K562 (cell line): ENCODE results near the gene EPN2. TPM values are rescaled to one million over a fixed set of nuclear protein-coding genes. Genes with fewer than 3 reads are reported as not detected.

Experiments used
- ATAC-seq: fragments of 200-7000 bp; cut with Tn5 transposase; 3 replicates; pipeline ENCODE4 v1.9.1; 2020; ENCODE audit warnings: moderate library complexity
- BruUV-seq: library from RNA; stranded (reverse); fragments of 400-500 nt; replicated peaks from 2 replicates; lab custom pipeline; 2021; lab: Mats Ljungman, UMichigan
- CTCF ChIA-PET: fragments of 300-600 bp; formaldehyde crosslinking; extraction: SDS; loops from one replicate; lab custom pipeline; 2021; ENCODE audit warnings: low intra/inter-chr PET ratio; lab: Yijun Ruan, JAX
- POLR2A ChIA-PET: fragments of 300-600, 350-650 bp; sonication (Branson Sonifier 250); formaldehyde crosslinking; extraction: SDS; loops from one replicate; lab custom pipeline; 2021; ENCODE audit warnings: antibody characterized with exemption, inconsistent platforms; lab: Yijun Ruan, JAX
- DNase-seq, 4 experiments: peaks; one replicate each; pipeline versions ENCODE4 v3.0.0 to v3.0.0-alpha.2; 2011 to 2018; ENCODE audit warnings: low spot score in 3 of 4, mixed read lengths in 3 of 4; ENCODE audit errors: extremely low read depth in 1 of 4
- FAIRE-seq: peaks from 2 replicates; lab custom pipeline; 2011; peaks lifted over from hg19 to GRCh38; lab: Jason Lieb, UNC
- H2AFZ ChIP-seq: 2 replicates; pipeline ENCODE4 v1.6.0; 2011; ENCODE audit warnings: low read depth, low read length, control low read depth, inconsistent platforms
- H3K27ac ChIP-seq: fragments of 200-600 bp; 3 replicates; pipeline ENCODE4 v1.8.0; 2011; ENCODE audit warnings: low read depth, mild to moderate bottlenecking, control low read depth, inconsistent platforms, low read length, moderate library complexity, mixed read lengths; ENCODE audit errors: extremely low read depth
- H3K27me3 ChIP-seq, 2 experiments: fragments of 300-600 bp in 1 of 2; 2 replicates in 1 of 2; 3 replicates in 1 of 2; pipeline versions ENCODE4 v1.6.0 to v1.8.0; 2011; ENCODE audit warnings: inconsistent platforms in 2 of 2, low read length in 2 of 2, mild to moderate bottlenecking in 1 of 2, mixed read lengths in 1 of 2, moderate library complexity in 1 of 2; ENCODE audit not compliant: control insufficient read depth in 2 of 2, insufficient read depth in 2 of 2
- H3K36me3 ChIP-seq: fragments of 300-600 bp; 3 replicates; pipeline ENCODE4 v1.8.0; 2011; ENCODE audit warnings: mild to moderate bottlenecking, low read length, inconsistent platforms; ENCODE audit not compliant: control insufficient read depth, insufficient read depth
- H3K4me1 ChIP-seq, 2 experiments: fragments of 200-600 bp in 1 of 2; replicated peaks in 1 of 2; 2 replicates in 1 of 2; 3 replicates in 1 of 2; pipeline versions ENCODE4 v1.5.1 to v1.8.0; 2011; ENCODE audit warnings: inconsistent platforms in 2 of 2, low read length in 2 of 2, mild to moderate bottlenecking in 1 of 2, mixed read lengths in 1 of 2, moderate library complexity in 1 of 2; ENCODE audit not compliant: control insufficient read depth in 2 of 2, insufficient read depth in 2 of 2
- H3K4me2 ChIP-seq: 2 replicates; pipeline ENCODE4 v1.6.1; 2011; ENCODE audit warnings: low read length, control low read depth, inconsistent platforms, mixed read lengths; ENCODE audit not compliant: insufficient read depth
- H3K4me3 ChIP-seq: fragments of 200-600 bp; sonication (generic), shearing (Covaris generic); 2 replicates; pipeline ENCODE4 v1.5.1; 2016; ENCODE audit warnings: control low read depth, inconsistent platforms
- H3K79me2 ChIP-seq: fragments of 200-600 bp; 3 replicates; pipeline ENCODE4 v1.8.0; 2011; ENCODE audit warnings: low read length, inconsistent platforms; ENCODE audit not compliant: control insufficient read depth, insufficient read depth
- H3K9ac ChIP-seq, 2 experiments: 2 replicates each; pipeline versions ENCODE4 v1.6.0 to v1.6.1; 2011; ENCODE audit warnings: low read depth in 2 of 2, low read length in 2 of 2, control low read depth in 1 of 2, inconsistent platforms in 1 of 2, mild to moderate bottlenecking in 1 of 2, mixed read lengths in 1 of 2; ENCODE audit not compliant: insufficient read depth in 1 of 2
- H3K9me1 ChIP-seq: one replicate; pipeline ENCODE4 v1.6.0; 2011; ENCODE audit warnings: inconsistent platforms, mild to moderate bottlenecking, low read length, moderate library complexity; ENCODE audit not compliant: control insufficient read depth, insufficient read depth
- H3K9me3 ChIP-seq: replicated peaks from 2 replicates; pipeline ENCODE4 v1.5.1; 2011; ENCODE audit warnings: low read depth, low read length, inconsistent platforms; ENCODE audit not compliant: control insufficient read depth, insufficient read depth
- H4K20me1 ChIP-seq: replicated peaks from 2 replicates; pipeline ENCODE4 v1.6.1; 2011; ENCODE audit warnings: low read length, inconsistent platforms, mixed read lengths; ENCODE audit not compliant: control insufficient read depth, insufficient read depth
- ARID3B ChIP-seq: fragments of 250-450 bp; sonication (Bioruptor Pico); IDR thresholded peaks from 2 replicates; pipeline ENCODE4 v1.4.0; 2020; ENCODE audit warnings: borderline replicate concordance
- ASH1L ChIP-seq: fragments of 450-650 bp; IDR thresholded peaks from 2 replicates; pipeline ENCODE4 v1.6.1; 2018; ENCODE audit warnings: borderline replicate concordance, mild to moderate bottlenecking, low read depth; ENCODE audit not compliant: partially characterized antibody
- ATF7 ChIP-seq: fragments of 450-650 bp; IDR thresholded peaks from 2 replicates; pipeline ENCODE4 v1.7.1; 2014; ENCODE audit warnings: mild to moderate bottlenecking, moderate library complexity
- FOSL1 ChIP-seq: fragments of 200-800 bp; sonication (Bioruptor generic); conservative IDR thresholded peaks from 2 replicates; pipeline ENCODE4 v1.6.1; 2016; ENCODE audit warnings: missing genetic modification characterization, missing compliant biosample characterization
- HEY1 ChIP-seq: fragments of 250-450 bp; sonication (Bioruptor Pico); IDR thresholded peaks from 2 replicates; pipeline ENCODE4 v1.5.0; 2020; ENCODE audit warnings: mild to moderate bottlenecking, moderate library complexity, borderline replicate concordance
- IFI16 ChIP-seq: fragments of 250-450 bp; sonication (Bioruptor Pico); IDR thresholded peaks from 2 replicates; pipeline ENCODE4 v2.1.2; 2022; ENCODE audit warnings: mild to moderate bottlenecking, inconsistent platforms
- KLF13 ChIP-seq: fragments of 450-650 bp; IDR thresholded peaks from 2 replicates; pipeline ENCODE4 v1.6.1; 2016; ENCODE audit warnings: missing genetic modification characterization, low read depth, mild to moderate bottlenecking, missing compliant biosample characterization, moderate library complexity, borderline replicate concordance
- RFX7 ChIP-seq: fragments of 250-450 bp; sonication (Bioruptor Pico); IDR thresholded peaks from 2 replicates; pipeline ENCODE4 v1.5.1; 2021; ENCODE audit warnings: mild to moderate bottlenecking
- SLC30A9 ChIP-seq: fragments of 250-450 bp; sonication (Bioruptor Pico); IDR thresholded peaks from 2 replicates; pipeline ENCODE4 v1.8.0; 2022; ENCODE audit warnings: mild to moderate bottlenecking, moderate library complexity
- SPI1 ChIP-seq: IDR thresholded peaks from 2 replicates; pipeline ENCODE4 v1.6.1; 2011; ENCODE audit warnings: low read depth, low read length, control low read depth, borderline replicate concordance
- ZBTB2 ChIP-seq: fragments of 450-650 bp; IDR thresholded peaks from 2 replicates; pipeline ENCODE4 v1.6.1; 2016; ENCODE audit warnings: antibody characterized with exemption
- ZBTB34 ChIP-seq: fragments of 250-450 bp; sonication (Bioruptor Pico); IDR thresholded peaks from 2 replicates; pipeline ENCODE4 v1.8.0; 2021; ENCODE audit warnings: mild to moderate bottlenecking, moderate library complexity
- WGBS: fragments of 100-300 bp; shearing (Covaris generic); methylation state at CpG from one replicate; pipeline ENCODE4 v1.1.6; 2016; ENCODE audit warnings: low coverage, mixed read lengths; ENCODE audit not compliant: insufficient coverage; ENCODE audit errors: missing lambda C conversion rate; 5-methylcytosine and 5-hydroxymethylcytosine counted together
- in situ Hi-C: fragments of 300-500 bp; cut with MboI; formaldehyde crosslinking; loops from 4 replicates; pipeline ENCODE4 v1.15.0; 2018; ENCODE audit warnings: inconsistent platforms, mixed read lengths
- intact Hi-C: fragments of 100-400 bp; cut with micrococcal nuclease; formaldehyde crosslinking; loops from 2 replicates; pipeline ENCODE4 v1.14.2; 2022
- polyA plus RNA-seq, 8 experiments: library from polyadenylated mRNA; depleted of rRNA in 4 of 8; stranded (reverse) in 5 of 8; unstranded in 3 of 8; fragments of >200 nt; fragmentation: Nextera tagmentation in 2 of 8; fragmentation: Illumina TruSeq in 1 of 8; extraction: Ambion mirVana in 2 of 8; extraction: Trizol in 1 of 8; gene quantifications; 2 replicates each; pipeline versions ENCODE4 v1.2.1 to v1.2.3, GENCODE V29; 2011 to 2014; ENCODE audit warnings: inconsistent platforms in 1 of 8, missing spikeins in 1 of 8
- total RNA-seq, 7 experiments: library from RNA; depleted of rRNA in 6 of 7; stranded (reverse); fragments of >200 nt in 6 of 7; fragmentation: Illumina TruSeq in 2 of 7; extraction: Trizol in 2 of 7; gene quantifications; 2 replicates each; pipeline versions ENCODE4 v1.2.1 to v1.2.3, GENCODE V29; 2011 to 2021; ENCODE audit warnings: low replicate concordance in 1 of 7

Gene EPN2
- total and polyA plus RNA-seq, 9 of the 15 experiments (the other 6 are each of a cell fraction or from before 2014, with no cell fraction given) = 1.0 to 12.9 (median 8.9) TPM

GRCh38 chr17:19292377-19292711 is 55.2 kb downstream of the EPN2 start (continued):
- TF ChIP-seq ZBTB34 (CRISPR knock-in tag) (no peak), RFX7 (no peak), FOSL1 (tag) (no peak), IFI16 (CRISPR knock-in tag) (no peak)
- TF ChIP-seq, all 486 proteins: peak for 0

GRCh38 chr17:19294443-19294842 is 57.3 kb downstream of the EPN2 start:
- TF ChIP-seq ZBTB2 = no peak
- TF ChIP-seq ATF7 = no peak
- no peak for TF ChIP-seq ARID3B (CRISPR knock-in tag)
- no peak for TF ChIP-seq HEY1
- no peak for TF ChIP-seq ASH1L
- no peak for TF ChIP-seq SLC30A9 (CRISPR knock-in tag)
- peak; percentile 59; the same call in 1 of the 2 replicates for TF ChIP-seq SPI1
- no peak for TF ChIP-seq KLF13 (tag)
- TF ChIP-seq, all 486 proteins: peak for 1
- CTCF ChIA-PET = no interaction called here

More at GRCh38 chr17:19294443-19294842, 57.3 kb downstream of the EPN2 start:
- no peak overlapping the region for H3K27ac ChIP-seq
- H2AFZ ChIP-seq = no peak overlapping the region
- DNase-seq = no peak
- 78% methylated on average over 3 of the region's 3 CpGs for WGBS
- in situ Hi-C loops (no loop called here), intact Hi-C loops (no loop called here)
- no peaks in the 10 kb centered on the region for H3K79me2 ChIP-seq
- no peaks in the 10 kb centered on the region; a peak in 1 of 5 replicates for H3K4me1 ChIP-seq
- no peaks in the 10 kb centered on the region for H3K9me1 ChIP-seq
- no peak for ATAC-seq
- no peak for FAIRE-seq
- no peaks in the 10 kb centered on the region for H3K27me3 ChIP-seq
- H3K9me3 ChIP-seq = no peaks in the 10 kb centered on the region
- no peaks in the 10 kb centered on the region for H4K20me1 ChIP-seq
- POLR2A ChIA-PET = interaction anchor here (0.5 to 1.0 kb wide), 3 partner anchors 10 to 55 kb away, joined by 3 to 4 read pairs (median 3); no protein-coding TSS in a partner anchor
- no peak overlapping the region for H3K4me3 ChIP-seq
- no peak overlapping the region for H3K9ac ChIP-seq
- H3K4me2 ChIP-seq = no peak overlapping the region
- no TSS peak for BruUV-seq
- no peaks in the 10 kb centered on the region for H3K36me3 ChIP-seq
